OCI-M2 (cell line): ENCODE data around the gene MEIOB.
"Not testable (repeated sequence)": the region's sequence is repeated elsewhere in the genome, so short reads cannot be mapped to it uniquely, and the experiment has no call there.

Source experiments
- DNase-seq: peaks from one replicate; lab custom pipeline; 2025; ENCODE audit not compliant: unreplicated experiment; lab: John Stamatoyannopoulos, UW

The MEIOB gene, protein sequence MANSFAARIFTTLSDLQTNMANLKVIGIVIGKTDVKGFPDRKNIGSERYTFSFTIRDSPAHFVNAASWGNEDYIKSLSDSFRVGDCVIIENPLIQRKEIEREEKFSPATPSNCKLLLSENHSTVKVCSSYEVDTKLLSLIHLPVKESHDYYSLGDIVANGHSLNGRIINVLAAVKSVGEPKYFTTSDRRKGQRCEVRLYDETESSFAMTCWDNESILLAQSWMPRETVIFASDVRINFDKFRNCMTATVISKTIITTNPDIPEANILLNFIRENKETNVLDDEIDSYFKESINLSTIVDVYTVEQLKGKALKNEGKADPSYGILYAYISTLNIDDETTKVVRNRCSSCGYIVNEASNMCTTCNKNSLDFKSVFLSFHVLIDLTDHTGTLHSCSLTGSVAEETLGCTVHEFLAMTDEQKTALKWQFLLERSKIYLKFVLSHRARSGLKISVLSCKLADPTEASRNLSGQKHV

DNA sequence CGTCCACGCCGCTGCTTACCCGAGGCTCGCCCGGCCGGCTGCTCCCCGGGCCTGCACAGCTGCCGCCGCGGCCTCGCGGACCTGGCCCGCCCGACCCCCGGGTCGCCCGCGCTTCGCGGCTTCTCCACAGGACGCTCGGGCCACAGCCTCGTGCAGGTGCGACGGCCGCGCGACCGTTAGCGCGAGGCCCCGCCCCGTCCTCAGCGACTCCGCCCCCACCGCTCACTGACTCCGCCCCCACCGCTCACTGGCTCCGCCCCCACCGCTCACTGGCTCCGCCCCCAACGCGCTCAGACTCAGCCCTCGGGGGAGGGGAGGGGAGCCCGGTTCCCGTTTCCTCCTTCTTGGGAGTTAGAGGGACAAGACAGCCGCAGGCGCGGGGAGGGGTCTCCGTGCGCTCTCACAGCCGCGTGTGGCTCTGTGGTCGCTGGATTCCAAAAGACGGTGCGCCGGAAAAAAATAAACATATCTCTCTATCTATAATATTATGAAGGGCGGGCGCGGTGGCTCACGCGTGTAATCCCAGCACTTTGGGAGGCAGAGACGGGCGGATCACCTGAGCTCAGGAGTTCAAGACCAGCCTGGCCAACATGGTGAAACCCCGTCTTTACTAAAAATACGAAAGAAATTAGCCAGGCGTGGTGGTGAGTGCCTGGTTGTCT, at the start of gene MEIOB:
Gene MEIOB, minus strand, starts transcription at position 191 of the 662 bp plus-strand sequence. CDS start 3,989 bp downstream, outside the sequence.
- DNase-seq = peak; percentile 46

DNA sequence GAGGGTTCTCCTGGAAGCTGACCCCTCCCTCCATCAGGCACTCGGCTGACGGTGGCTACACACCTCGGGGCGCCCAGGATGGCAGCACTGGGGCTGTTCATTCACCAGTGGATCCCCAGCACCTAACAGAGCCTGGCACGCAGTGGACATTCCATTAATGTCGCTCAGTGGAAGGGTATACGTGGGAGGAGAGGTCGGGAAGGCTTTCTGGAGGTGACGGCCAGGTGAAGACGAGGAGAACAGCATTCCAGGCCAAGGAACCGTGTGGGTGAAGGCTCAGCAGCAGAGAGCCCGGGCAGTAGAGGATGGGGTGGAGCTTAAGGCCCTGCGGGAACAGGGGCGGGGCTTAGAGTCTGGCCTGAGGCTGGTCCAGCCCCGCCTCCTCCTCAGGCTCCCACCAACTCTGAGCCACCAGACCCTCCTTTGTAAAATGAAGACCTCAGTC, 48.8 kb upstream of the MEIOB start:
- no peak for DNase-seq

DNA sequence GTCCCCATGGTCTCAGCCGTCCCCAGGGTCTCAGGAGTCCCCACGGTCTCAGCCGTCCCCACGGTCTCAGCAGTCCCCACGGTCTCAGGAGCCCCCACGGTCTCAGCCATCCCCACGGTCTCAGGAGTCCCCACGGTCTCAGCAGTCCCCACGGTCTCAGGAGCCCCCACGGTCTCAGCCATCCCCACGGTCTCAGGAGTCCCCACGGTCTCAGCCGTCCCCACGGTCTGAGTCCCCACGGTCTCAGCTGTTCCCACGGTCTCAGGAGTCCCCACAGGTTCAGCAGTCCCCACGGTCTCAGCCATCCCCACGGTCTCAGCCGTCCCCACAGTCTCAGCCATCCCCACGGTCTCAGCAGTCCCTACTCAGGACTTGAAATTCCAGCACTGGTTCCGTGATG, 48.2 kb upstream of the MEIOB start:
- not testable (repeated sequence) for DNase-seq

DNA sequence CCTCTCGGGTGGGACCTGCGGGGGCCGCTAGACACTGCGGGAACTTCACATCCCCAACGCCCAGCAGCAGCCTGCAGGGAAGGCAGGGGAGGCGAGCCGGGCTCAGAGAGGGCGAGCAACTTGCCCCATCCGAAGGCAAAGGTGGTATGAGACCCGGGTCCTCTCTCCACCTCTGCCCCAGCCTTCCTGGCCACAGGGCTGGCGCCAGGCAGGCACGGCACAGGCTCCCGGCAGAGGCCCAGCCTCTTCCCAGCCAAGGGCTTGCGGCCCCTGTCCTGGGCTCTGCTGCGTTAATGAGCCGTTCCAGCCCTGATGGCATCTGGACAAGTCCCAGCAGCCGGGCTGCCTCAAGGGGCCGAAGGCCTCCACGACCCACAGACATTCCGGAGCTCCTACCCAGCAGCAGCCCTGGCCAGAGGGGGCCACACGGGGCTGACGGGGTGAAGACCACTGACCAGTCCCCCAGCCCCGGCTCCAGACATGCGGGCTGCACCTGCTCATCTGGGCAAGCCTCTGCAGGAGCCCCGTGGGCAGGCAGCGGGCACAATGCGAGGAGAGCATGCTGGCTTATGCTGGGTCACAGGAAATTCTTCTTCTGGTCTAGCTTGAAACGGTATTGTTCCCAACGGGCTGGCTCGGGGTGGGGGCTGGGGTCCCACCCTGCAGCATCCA, 47.5 kb upstream of the MEIOB start:
- no peak for DNase-seq

DNA sequence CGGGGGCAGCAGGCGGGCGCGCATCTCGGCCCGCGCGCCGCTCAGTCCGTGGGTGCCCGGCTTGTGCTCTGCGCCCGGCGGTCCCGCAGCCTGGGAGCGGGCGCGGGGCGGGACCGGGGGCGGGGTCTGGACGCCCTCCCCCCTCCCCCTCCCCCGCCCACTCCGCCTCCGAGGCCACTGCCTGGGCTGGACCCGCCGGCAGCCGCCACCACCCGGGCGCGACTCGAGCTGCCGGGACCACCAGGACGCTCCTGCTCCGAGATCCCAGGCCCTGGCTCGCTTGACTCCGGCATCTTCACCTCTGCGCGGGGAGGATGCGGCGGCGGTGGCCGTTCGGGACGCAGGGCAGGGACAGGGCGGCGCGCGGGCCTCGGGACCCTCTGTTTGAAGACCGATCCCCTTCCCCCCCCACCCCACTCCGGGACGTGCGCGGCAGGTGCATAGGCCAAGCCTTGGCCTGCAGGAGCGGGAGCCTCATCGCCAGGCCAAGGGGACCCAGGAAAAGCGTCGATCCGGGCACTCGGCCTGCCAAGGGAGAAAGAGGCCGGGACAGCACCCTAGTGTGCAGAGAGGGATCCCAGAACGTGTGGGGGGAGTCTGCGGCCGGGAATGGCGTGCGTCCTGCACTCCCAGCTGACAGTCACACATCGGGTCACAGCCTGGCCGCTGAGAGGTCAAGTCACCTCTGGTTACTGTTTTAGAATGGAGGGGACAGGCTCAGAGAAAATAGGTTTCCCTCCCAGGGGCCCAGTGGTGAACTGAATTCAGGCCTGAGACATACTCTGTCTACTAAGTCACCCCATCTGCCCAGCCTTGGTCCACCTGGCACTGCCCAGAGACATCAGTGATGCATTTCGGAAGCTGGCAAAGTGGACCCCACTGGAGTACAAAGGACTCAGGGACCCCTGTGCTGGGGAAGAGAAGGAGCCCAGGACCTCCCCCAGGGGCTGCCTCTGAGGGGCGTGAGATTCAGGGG, 46.7 kb upstream of the MEIOB start, which contains the start of gene HS3ST6:
Gene HS3ST6, minus strand, starts transcription at position 65 of the 976 bp plus-strand sequence. CDS start 92 bp downstream, outside the sequence.
- DNase-seq = no peak

DNA sequence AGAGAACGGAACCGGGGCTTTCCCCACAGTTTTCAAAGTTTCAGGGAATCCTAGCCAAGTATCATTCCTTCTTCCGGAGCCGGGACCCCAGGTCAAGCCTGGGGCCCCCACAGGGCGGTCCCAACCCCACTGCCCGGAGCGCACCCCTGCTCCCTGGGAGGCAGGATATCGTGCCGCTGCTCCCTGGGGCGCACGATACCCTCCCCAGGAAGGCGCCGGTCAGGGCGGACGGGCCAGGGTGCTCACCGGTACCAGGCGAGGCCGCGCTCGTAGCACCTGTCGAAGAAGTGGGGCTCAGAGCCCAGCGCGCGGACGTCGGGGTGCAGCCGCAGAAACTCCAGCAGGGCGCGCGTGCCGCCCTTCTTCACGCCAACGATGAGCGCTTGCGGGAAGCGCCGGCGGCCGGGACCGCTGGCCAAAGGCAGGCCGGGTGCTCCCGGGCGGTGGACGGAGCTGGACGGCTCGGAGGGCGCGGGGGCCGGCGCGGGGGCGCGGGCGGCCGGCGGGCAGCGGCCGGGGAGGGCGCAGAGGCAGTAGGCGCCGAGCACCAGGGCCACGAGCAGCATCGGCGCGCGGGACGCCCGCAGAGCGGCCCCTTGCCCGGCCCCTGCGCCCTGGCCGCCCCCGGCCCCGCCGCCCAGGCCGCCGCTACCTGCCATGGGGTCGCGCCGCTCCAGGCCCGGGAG, 45.8 kb upstream of the MEIOB start:
- DNase-seq = no peak

DNA sequence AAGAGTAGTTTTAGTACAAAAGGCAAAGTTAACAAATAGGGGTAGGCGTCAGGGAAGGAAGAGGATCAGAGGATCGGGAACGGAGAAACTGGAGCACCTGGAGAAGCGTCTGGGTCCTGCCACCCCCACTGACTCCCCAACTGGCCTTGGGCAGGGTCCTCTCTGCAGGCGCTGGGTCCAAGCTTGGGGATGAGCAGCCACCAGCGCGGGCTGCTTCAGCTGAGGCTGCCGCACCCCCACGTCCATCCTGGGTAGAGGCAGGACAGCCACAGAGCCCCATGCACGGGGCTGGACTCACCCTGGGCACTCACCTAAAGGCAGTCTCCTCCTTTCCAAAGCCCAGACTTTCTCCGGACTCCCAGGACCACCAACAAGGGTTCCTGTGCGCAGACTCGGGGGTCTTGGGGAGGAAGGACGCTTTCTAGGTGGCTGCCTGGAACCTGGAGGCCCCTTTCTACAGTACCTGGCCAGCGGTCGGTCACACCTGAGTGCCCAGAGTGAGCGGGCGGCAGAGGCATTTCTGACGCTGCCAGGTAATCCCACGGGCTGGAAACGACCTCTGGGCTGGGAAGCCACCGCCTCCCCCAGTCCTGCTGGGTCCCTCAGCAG, 45.2 kb upstream of the MEIOB start:
- DNase-seq = no peak

DNA sequence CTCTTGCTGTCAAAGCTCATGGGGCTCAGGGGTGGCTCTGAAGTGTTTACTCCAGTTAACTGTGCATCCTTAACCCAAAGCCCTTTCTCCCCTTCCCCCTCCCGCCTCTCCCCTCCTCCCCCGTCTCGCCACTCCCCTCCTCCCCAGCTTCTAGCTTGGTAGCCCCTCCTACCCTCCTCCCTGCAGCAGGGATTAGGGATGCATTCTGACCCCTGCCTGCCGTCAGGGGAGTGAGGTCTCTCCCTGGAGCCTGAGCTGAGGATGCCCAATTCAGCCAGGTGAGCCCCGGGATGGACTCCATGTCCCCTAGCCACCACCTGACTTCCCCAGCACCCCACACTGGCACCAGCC, 44.7 kb upstream of the MEIOB start:
- DNase-seq = no peak

DNA sequence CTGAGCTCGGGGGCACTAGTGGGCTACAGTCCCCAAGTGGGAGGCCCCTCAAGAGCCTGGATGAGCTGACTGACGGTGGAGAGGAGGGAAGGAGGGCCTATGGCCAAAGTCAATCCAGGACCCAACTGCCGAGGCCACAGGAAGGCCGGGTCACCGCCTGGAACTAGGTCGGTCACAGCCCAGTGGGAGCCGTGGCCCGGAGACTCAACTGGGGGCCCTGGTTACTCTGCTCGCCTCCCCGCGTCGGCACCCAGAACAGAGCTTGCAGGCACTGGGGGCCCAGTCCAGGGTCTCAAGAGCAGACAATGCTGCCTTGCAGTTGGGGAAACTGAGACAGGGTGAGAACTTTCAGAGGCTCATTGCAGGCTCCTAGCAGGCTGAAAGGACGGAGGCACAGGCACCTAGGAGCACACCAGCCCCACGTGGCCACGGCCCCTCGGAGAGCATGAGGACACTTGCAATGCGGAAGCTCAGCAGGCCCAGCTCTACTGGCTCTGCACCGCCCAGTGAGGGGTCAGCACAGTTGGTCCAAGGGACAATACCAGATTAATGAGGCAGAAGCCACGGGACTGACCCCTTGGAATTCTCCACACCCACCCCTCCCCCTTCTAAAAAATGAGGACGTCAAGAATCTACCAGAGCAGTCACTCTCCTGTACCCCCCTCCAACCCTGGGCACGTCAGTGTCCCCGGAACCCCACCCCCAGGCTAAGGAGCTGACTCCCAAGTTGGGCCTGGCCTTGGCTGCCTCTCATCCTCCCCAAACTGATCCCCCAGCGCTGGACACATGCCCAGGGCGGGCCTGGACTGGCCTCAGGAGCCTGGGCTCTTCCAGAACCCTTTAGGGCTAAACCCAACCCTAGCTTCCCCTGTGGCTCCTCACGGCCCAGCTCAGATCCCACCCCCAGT, 44.0 kb upstream of the MEIOB start:
- DNase-seq = no peak

DNA sequence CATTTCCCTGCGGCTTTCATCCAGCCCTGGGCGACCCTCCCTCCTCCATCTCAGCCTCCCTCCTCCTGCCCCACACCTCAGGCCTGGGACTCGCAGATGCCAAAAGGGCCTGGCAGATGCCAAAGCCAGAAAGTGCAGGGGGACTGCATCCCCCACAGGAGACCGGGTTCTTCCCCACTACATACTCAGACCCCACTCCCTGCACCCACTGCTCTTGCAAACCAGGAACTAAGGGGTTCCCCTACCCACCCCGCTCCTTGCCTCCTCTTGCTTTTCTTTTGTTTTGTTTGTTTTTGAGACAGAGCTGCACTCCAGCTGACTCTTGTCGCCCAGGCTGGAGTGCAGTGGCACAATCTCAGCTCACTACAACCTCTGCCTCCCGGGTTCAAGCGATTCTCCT, 43.0 kb upstream of the MEIOB start:
- DNase-seq = no peak

DNA sequence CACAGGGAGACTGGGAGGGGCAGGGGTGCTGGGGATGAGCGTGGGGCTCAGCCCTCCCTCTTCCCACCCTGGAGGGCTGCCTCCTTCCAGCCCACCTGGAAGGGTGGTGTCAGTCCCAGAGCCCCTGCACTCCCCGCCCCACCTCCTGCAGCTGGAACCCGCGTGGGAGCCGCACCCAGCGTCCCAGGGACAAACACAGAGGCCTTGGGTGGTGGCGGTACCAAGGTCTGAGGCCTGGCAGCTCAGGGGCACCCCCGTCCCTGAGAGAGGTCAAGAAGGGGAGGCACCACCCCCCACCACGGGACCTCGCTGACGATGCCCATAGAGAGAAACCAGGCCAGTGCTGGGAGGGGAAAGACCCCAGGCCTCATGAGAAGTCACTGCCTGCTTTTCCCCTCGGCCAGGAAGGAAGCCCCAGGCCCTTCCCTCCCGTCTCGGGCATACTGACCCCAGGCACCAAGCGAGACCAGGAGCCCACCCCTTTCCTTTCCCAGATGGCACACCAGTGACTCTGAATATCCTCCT, 42.2 kb upstream of the MEIOB start:
- DNase-seq = no peak

DNA sequence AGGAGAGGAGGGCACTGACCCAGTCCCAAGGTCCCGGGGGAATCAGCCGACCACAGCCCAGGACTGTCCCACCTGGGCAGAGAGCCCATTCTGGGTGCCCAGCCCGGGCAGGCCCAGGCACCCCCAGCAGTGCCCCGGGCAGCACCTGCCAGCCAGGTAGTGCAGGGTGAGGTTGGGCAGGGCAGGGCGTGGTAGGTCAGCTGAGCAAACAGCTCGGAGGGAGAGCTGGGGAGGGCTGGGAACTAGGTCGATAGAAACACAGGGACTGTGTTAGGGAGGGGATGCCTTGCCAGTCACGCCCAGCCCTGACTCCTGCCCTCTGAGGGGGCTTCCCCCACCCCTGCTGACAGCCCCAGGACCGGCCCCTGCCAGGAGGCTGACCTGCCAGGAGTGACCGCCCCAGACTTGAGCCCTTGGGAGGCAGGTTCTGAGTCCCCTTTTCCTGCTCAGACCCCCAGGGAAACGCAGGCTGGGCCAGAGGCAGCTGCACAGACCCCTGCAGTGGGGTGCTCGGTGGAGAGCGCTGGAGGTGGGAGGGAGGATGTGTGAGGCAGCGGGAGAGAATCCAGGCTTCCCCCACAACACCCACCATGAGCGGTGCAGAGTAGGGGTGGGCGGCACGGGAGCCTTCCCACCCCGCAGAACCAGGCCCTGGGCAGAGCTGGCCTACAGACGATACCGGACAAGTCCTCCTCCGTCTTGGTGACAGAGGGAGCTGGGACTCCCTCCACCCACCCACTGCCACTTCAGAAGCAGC, 41.5 kb upstream of the MEIOB start:
- no peak for DNase-seq

DNA sequence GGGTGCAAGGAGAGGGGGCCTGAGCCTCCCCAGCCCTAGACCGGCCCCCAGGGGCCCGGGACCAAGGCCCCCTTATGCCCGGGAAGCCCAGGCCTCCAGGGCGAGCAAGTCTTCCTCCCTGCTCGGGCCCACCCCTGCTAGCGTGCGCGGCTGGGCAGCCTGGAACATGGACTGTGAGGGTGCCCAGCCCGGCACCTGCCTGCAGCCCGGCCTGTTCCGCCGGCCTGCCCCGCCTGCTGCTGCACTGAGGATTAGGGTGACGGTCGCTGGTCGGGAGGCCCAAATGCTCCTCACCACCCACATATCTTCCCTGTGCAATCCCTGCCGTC, 40.2 kb upstream of the MEIOB start:
- no peak for DNase-seq

DNA sequence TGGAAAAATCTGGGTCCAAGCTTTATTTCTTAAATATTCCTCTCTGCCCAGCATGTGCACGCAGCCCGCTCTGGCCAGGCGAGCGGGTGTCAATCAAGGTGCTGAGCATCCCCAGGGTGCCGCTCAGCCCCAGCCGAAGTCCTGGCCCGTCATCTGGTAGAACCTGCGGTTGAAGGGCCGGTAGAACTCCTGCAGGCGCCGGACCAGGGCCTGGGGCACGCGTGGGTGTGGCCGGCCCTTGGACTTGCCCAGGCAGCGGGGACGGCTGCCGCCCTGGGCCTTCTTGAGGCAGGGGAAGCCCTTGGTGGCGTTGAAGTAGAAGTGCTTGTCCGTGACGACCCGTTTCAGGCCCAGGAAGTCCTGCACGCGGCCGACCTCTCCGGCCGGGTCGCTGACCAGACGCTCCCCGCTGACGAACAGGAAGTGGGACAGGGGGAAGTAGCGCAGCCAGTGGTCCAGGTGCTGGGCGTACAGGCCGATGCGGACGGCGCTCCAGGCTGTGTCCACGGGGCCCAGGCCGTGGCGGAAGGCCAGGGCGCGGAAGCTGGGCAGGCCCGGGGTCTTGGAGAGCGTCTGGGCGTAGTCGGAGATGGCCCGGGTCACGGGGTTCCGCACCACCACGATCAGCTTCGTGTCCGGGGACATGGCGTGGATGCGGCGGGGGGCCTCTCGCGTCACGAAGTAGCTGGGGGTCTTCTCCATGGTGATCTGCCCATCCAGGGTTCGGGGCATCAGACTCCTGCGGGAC, 39.7 kb upstream of the MEIOB start:
- DNase-seq = no peak

DNA sequence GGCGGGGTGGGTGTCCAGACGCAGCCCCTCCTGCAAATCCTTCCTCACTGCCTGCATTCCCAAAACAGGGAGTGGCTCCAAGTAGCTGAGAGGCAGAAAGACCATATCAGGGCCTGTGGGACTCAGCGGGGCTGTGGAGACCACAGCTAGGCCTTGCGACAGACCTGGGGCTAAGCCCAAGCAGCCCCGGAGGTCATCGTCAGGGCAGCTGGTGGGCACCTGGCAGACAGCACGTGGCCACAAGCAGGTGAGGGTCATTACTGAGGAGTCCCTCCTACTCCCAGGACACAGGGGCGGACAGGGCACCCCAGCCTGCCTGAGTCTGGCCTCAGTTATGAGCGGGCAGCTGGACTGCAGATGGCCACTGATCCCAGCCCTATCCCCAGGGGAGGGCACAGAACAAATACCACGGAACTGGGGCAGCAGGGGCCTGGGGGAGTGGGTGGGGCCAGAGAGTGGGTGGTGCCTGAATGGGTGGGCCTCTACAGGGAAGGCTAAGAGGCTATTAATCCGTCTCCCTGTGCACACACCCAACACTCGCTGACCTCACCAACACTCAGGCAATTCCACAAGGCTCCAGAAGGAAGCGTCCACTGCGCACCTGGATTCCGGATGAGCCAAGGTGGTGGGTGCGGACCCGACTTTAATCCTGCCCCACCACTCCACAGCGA, 37.7 kb upstream of the MEIOB start:
- DNase-seq = no peak

DNA sequence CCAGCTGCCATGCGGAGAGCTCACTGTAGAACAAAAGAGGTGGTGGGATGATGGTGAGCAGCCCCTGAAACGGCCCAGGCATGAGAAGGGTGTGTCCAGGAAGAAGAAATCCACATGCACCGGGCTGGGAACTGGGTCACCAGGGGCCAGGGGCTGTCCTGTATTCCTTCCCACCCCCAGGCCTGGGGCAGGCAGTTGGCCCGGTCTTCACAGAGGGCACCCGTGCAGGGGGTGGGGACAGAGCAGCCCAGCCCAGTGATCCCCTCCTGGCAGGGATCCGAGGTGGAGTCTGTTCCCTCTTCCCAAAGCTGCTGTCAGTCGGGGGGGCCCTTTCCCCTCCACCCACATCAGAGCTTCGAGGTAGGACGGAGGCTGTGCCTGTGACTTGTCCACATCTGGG, 37.0 kb upstream of the MEIOB start:
- no peak for DNase-seq
